Upper lobe of left lung (tissue), 4 donors: ENCODE results near the gene SKOR2.

Source experiments
- EP300 ChIP-seq, 4 donors: sonication (generic); formaldehyde crosslinking; IDR thresholded peaks; one replicate each; pipeline ENCODE4 v1.5.1; 2017; ENCODE audit warnings: antibody characterized with exemption in 4 of 4, control low read depth in 2 of 4
- POLR2A ChIP-seq, 4 donors: fragments of 450-650 bp; IDR thresholded peaks; one replicate each; pipeline ENCODE4 v1.5.1; 2016 to 2017; ENCODE audit warnings: antibody characterized with exemption in 4 of 4, mild to moderate bottlenecking in 2 of 4
- TF ChIP-seq, protein P1 (sequence below), 6 experiments: fragments of 450-650 bp in 4 of 6; fragments of 200-600 bp in 2 of 6; sonication (generic) in 2 of 6; IDR thresholded peaks; one replicate each; pipeline ENCODE4 v1.5.1; 2016 to 2019; ENCODE audit warnings: antibody characterized with exemption in 6 of 6

DNA sequence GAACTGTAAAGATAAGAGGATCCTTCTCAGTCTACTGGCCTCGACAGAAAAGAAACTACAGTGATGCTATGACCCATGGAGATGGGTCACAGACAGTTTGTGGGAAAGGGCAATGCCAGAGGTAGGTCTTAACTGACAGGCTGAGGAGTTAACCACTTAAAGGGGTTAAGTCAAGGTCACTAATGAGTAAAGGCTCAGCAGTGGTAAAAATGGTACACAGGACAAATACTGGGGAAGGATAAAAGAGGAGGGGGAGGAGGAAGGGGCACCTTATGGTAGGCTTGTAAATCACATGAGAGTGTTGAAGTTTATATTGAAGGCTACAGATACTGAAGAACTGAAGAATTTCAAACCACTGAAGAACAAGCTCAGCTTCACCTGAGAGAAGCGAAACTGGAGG, 85.2 kb downstream of the SKOR2 start:
- TF ChIP-seq POLR2A (IDR thresholded peaks at IDR 0.05) (no peak), EP300 (IDR thresholded peaks at IDR 0.05) (no peak)
- TF ChIP-seq, protein P1, sequence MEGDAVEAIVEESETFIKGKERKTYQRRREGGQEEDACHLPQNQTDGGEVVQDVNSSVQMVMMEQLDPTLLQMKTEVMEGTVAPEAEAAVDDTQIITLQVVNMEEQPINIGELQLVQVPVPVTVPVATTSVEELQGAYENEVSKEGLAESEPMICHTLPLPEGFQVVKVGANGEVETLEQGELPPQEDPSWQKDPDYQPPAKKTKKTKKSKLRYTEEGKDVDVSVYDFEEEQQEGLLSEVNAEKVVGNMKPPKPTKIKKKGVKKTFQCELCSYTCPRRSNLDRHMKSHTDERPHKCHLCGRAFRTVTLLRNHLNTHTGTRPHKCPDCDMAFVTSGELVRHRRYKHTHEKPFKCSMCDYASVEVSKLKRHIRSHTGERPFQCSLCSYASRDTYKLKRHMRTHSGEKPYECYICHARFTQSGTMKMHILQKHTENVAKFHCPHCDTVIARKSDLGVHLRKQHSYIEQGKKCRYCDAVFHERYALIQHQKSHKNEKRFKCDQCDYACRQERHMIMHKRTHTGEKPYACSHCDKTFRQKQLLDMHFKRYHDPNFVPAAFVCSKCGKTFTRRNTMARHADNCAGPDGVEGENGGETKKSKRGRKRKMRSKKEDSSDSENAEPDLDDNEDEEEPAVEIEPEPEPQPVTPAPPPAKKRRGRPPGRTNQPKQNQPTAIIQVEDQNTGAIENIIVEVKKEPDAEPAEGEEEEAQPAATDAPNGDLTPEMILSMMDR (IDR thresholded peaks at IDR 0.05), result no peak
